HCT116 (cell line): Measurements from ENCODE around the gene CCDC80. TPM values are rescaled to one million over a fixed set of nuclear protein-coding genes. Genes with fewer than 3 reads are reported as not detected.

Experiments
- ATAC-seq: fragments of 200-7000 bp; cut with Tn5 transposase; 2 replicates; pipeline ENCODE4 v1.9.1; 2020; ENCODE audit warnings: mild to moderate bottlenecking, moderate library complexity
- BruUV-seq: library from RNA; stranded (reverse); fragments of 400-500 nt; replicated peaks from 2 replicates; lab custom pipeline; 2021; lab: Mats Ljungman, UMichigan
- CTCF ChIA-PET: fragments of 300-600 bp; sonication (Branson Sonifier 250); formaldehyde crosslinking; loops from one replicate; lab custom pipeline; 2021; ENCODE audit warnings: antibody characterized with exemption; lab: Charles Lee
- POLR2A ChIA-PET: fragments of 300-600, 350-600 bp; sonication (Branson Sonifier 250); formaldehyde crosslinking; loops from one replicate; lab custom pipeline; 2021; ENCODE audit warnings: antibody characterized with exemption; lab: Charles Lee
- RAD21 ChIA-PET, 2 experiments: fragments of 300-600 bp; sonication (Branson Sonifier 250); formaldehyde crosslinking; loops; one replicate each; lab custom pipeline; 2023; ENCODE audit warnings: low total read pairs in 2 of 2; ENCODE audit not compliant: uncharacterized antibody in 2 of 2, unreplicated experiment in 2 of 2, low non-redundant PET in 1 of 2; lab: Charles Lee
- DNase-seq: peaks from one replicate; pipeline ENCODE4 v3.0.0-alpha.2; 2010; ENCODE audit warnings: low read depth, low spot score
- H2AFZ ChIP-seq: fragments of 200-600 bp; shearing (Covaris generic), sonication (generic); 2 replicates; pipeline ENCODE4 v1.6.1; 2017; ENCODE audit warnings: low read depth, mixed run types, mixed read lengths, antibody characterized with exemption, low read length; ENCODE audit not compliant: poor library complexity, severe bottlenecking
- H3K27ac ChIP-seq: 2 replicates; pipeline ENCODE4 v1.5.1; 2012; ENCODE audit warnings: low read depth, low read length
- H3K27me3 ChIP-seq: fragments of 200-600 bp; sonication (generic); 2 replicates; pipeline ENCODE4 v1.6.1; 2016; ENCODE audit warnings: mixed run types, low read length, mixed read lengths; ENCODE audit not compliant: insufficient read depth
- H3K36me3 ChIP-seq, 2 experiments: fragments of 200-500 bp in 1 of 2; fragments of 200-600 bp in 1 of 2; sonication (Bioruptor generic) in 1 of 2; sonication (generic) in 1 of 2; 2 replicates each; pipeline versions ENCODE4 v1.5.1 to v1.6.1; 2014 to 2016; ENCODE audit warnings: low read length in 2 of 2, inconsistent platforms in 1 of 2, mixed read lengths in 1 of 2, mixed run types in 1 of 2; ENCODE audit not compliant: insufficient read depth in 2 of 2, control insufficient read depth in 1 of 2
- H3K4me1 ChIP-seq, 2 experiments: fragments of 200-600 bp in 1 of 2; sonication (generic) in 1 of 2; 2 replicates each; pipeline versions ENCODE4 v1.5.1 to v1.6.1; 2012 to 2017; ENCODE audit warnings: low read length in 2 of 2, inconsistent platforms in 1 of 2, mild to moderate bottlenecking in 1 of 2, mixed read lengths in 1 of 2, mixed run types in 1 of 2, moderate library complexity in 1 of 2; ENCODE audit not compliant: insufficient read depth in 2 of 2, control insufficient read depth in 1 of 2
- H3K4me2 ChIP-seq: fragments of 200-600 bp; sonication (generic); 2 replicates; pipeline ENCODE4 v1.6.1; 2017; ENCODE audit warnings: mixed run types, low read length, mixed read lengths
- H3K4me3 ChIP-seq, 2 experiments: fragments of 200-600 bp in 1 of 2; sonication (generic) in 1 of 2; replicated peaks in 1 of 2; 2 replicates each; pipeline ENCODE4 v1.5.1; 2011 to 2016; ENCODE audit warnings: low read length in 2 of 2, control low read depth in 1 of 2, low read depth in 1 of 2, mild to moderate bottlenecking in 1 of 2, mixed read lengths in 1 of 2, mixed run types in 1 of 2
- H3K79me2 ChIP-seq: fragments of 200-600 bp; sonication (generic); 2 replicates; pipeline ENCODE4 v1.6.1; 2017; ENCODE audit warnings: mild to moderate bottlenecking, mixed run types, low read length, moderate library complexity, mixed read lengths; ENCODE audit not compliant: insufficient read depth
- H3K9ac ChIP-seq: fragments of 200-600 bp; sonication (generic); 2 replicates; pipeline ENCODE4 v1.6.1; 2016; ENCODE audit warnings: low read length, mixed read lengths
- H3K9me2 ChIP-seq: fragments of 200-600 bp; sonication (generic), shearing (Covaris generic); 2 replicates; pipeline ENCODE4 v1.6.1; 2017; ENCODE audit warnings: mixed run types, mild to moderate bottlenecking, moderate library complexity; ENCODE audit not compliant: insufficient read depth
- H3K9me3 ChIP-seq, 2 experiments: fragments of 200-500 bp in 1 of 2; fragments of 200-600 bp in 1 of 2; sonication (Bioruptor generic) in 1 of 2; sonication (generic) in 1 of 2; 2 replicates each; pipeline ENCODE4 v1.6.1; 2014 to 2017; ENCODE audit warnings: low read length in 2 of 2, mixed read lengths in 2 of 2, inconsistent platforms in 1 of 2, low read depth in 1 of 2, mild to moderate bottlenecking in 1 of 2, mixed run types in 1 of 2, moderate library complexity in 1 of 2; ENCODE audit not compliant: control insufficient read depth in 1 of 2, insufficient read depth in 1 of 2
- H4K20me1 ChIP-seq: fragments of 200-600 bp; sonication (generic), shearing (Covaris generic); 2 replicates; pipeline ENCODE4 v1.6.1; 2017; ENCODE audit warnings: mixed run types, mild to moderate bottlenecking, moderate library complexity; ENCODE audit not compliant: insufficient read depth
- ATF3 ChIP-seq: IDR thresholded peaks from 2 replicates; pipeline ENCODE4 v1.6.1; 2012
- CTCF ChIP-seq, 3 experiments: fragments of 200-600 bp in 1 of 3; sonication (generic) in 1 of 3; IDR thresholded peaks in 2 of 3; conservative IDR thresholded peaks in 1 of 3; 2 replicates each; pipeline ENCODE4 v1.5.1; 2012 to 2017; ENCODE audit warnings: low read depth in 2 of 3, low read length in 2 of 3, antibody characterized with exemption in 1 of 3, borderline replicate concordance in 1 of 3, control low read depth in 1 of 3, mild to moderate bottlenecking in 1 of 3, mixed read lengths in 1 of 3, mixed run types in 1 of 3, moderate library complexity in 1 of 3; ENCODE audit not compliant: insufficient read depth in 1 of 3
- ELF1 ChIP-seq: IDR thresholded peaks from 2 replicates; pipeline ENCODE4 v1.6.1; 2012; ENCODE audit warnings: low read depth, borderline replicate concordance
- POLR2AphosphoS5 ChIP-seq: IDR thresholded peaks from 2 replicates; pipeline ENCODE4 v1.6.1; 2011; ENCODE audit warnings: mild to moderate bottlenecking, low read depth, low read length, moderate library complexity
- RAD21 ChIP-seq: IDR thresholded peaks from 2 replicates; pipeline ENCODE4 v1.6.1; 2012; ENCODE audit warnings: low read depth, mild to moderate bottlenecking
- REST ChIP-seq: IDR thresholded peaks from 2 replicates; pipeline ENCODE4 v1.6.1; 2012; ENCODE audit warnings: low read depth
- TCF7L2 ChIP-seq: IDR thresholded peaks from 2 replicates; pipeline ENCODE4 v1.7.0; 2011; ENCODE audit warnings: borderline replicate concordance, inconsistent platforms; ENCODE audit not compliant: insufficient read depth, insufficient read length; ENCODE audit errors: extremely low read depth
- ZFX ChIP-seq: fragments of 450-650 bp; IDR thresholded peaks from 2 replicates; pipeline ENCODE4 v1.6.1; 2017
- intact Hi-C: fragments of 100-400 bp; cut with micrococcal nuclease; formaldehyde crosslinking; loops from 2 replicates; pipeline ENCODE4 v1.10.0; 2022
- total RNA-seq: library from RNA; stranded (reverse); gene quantifications from one replicate; pipeline ENCODE4 v1.2.1, GENCODE V29; 2021; ENCODE audit not compliant: unreplicated experiment

CCDC80 gene
- total RNA-seq, 1 experiment from 2014 or later = 1.7 TPM

GRCh38 chr3:112647122-112647521, 6.2 kb upstream of the CCDC80 start:
- Histone ChIP-seq H3K4me1 (peaks cover 0 to 8% of the 10 kb centered on the region in 2 experiments; a peak in 2 of 4 replicates), H3K4me3 (no peak overlapping the region), H3K36me3 (no peaks in the 10 kb centered on the region), H3K9me2 (no peaks in the 10 kb centered on the region), H2AFZ (peak overlapping the region; percentile 18), H3K27ac (no peak overlapping the region), H4K20me1 (no peaks in the 10 kb centered on the region), H3K4me2 (no peak overlapping the region), H3K27me3 (no peaks in the 10 kb centered on the region), H3K9ac (no peak overlapping the region), H3K79me2 (no peaks in the 10 kb centered on the region), H3K9me3 (no peaks in the 10 kb centered on the region)
- ChIA-PET RAD21 (no interaction called here), CTCF (interaction anchor here (0.9 kb wide), 1 partner anchor 88 kb away, joined by 3 read pairs; no protein-coding TSS in a partner anchor), POLR2A (no interaction called here)
- intact Hi-C loops = loop anchor here (10.0 kb wide), 2 partner anchors 388 to 978 kb away; no protein-coding TSS in a partner anchor
- no TSS peak for BruUV-seq
- TF ChIP-seq CTCF (IDR thresholded peaks at IDR 0.05 in 2 of 3, conservative IDR thresholded peaks at IDR 0.05 in 1 of 3; ENCODE audit: borderline replicate concordance in 1 of 3, insufficient read depth in 1 of 3, low read depth in 2 of 3, low read length in 2 of 3) (no peak), POLR2AphosphoS5 (no peak), ZFX (no peak), RAD21 (no peak), REST (no peak), TCF7L2 (no peak), ELF1 (no peak), ATF3 (no peak)
- ATAC-seq = no peak
- DNase-seq = no peak
